H7 (cell line): ENCODE results near the gene FAM50A. TPM values are rescaled to one million over a fixed set of nuclear protein-coding genes. Genes with fewer than 3 reads are reported as not detected.

ENCODE experiments used
- DNase-seq: peaks from one replicate; pipeline ENCODE4 v3.0.0; 2012
- H3K27me3 ChIP-seq: 2 replicates; pipeline ENCODE4 v1.6.0; 2011; ENCODE audit warnings: mild to moderate bottlenecking, low read length; ENCODE audit not compliant: control insufficient read depth, insufficient read depth
- H3K36me3 ChIP-seq: replicated peaks from 2 replicates; pipeline ENCODE4 v1.5.1; 2011; ENCODE audit warnings: low read length; ENCODE audit not compliant: control insufficient read depth, insufficient read depth
- H3K4me3 ChIP-seq: 2 replicates; pipeline ENCODE4 v1.5.1; 2011; ENCODE audit warnings: low read depth, mild to moderate bottlenecking, control low read depth, low read length, moderate library complexity; ENCODE audit not compliant: insufficient read depth
- total RNA-seq: library from RNA; depleted of rRNA; stranded (reverse); fragments of >200 nt; shearing (Covaris generic); gene quantifications from 2 replicates; pipeline ENCODE4 v1.2.3, GENCODE V29; 2014

The FAM50A gene
- total RNA-seq, 1 experiment from 2014 or later = 44.0 TPM

GRCh38 chrX:154403858-154404257, 40.1 kb upstream of the FAM50A start:
- DNase-seq = no peak
- no peak overlapping the region for H3K4me3 ChIP-seq
- H3K27me3 ChIP-seq = no peaks in the 10 kb centered on the region
- peaks cover 14% of the 10 kb centered on the region for H3K36me3 ChIP-seq

GRCh38 chrX:154404625-154405192, 39.2 kb upstream of the FAM50A start:
- Histone ChIP-seq H3K27me3 (no peaks in the 10 kb centered on the region), H3K36me3 (peaks cover 7% of the 10 kb centered on the region), H3K4me3 (no peak overlapping the region)
- no peak for DNase-seq

- Histone ChIP-seq H3K27me3 (no peaks in the 10 kb centered on the region), H3K4me3 (peak overlapping the region; percentile 31)
Observed at GRCh38 chrX:154408659-154409221, 35.2 kb upstream of the FAM50A start.

GRCh38 chrX:154409222-154409871, 34.6 kb upstream of the FAM50A start, which contains the start of gene DNASE1L1:
DNASE1L1 (minus strand) TSS chrX:154409254; CDS start chrX:154405568, 3,686 bp downstream.
- H3K27me3 ChIP-seq = no peaks in the 10 kb centered on the region
- DNase-seq = peak; percentile 92
- H3K36me3 ChIP-seq = no peaks in the 10 kb centered on the region; the same call in 1 of the 2 replicates
- H3K4me3 ChIP-seq = peak within 1 kb of the TSS; percentile 31

More at GRCh38 chrX:154408659-154409221, 35.2 kb upstream of the FAM50A start:
- no peaks in the 10 kb centered on the region; the same call in 1 of the 2 replicates for H3K36me3 ChIP-seq
- no peak for DNase-seq

- H3K36me3 ChIP-seq = no peaks in the 10 kb centered on the region; the same call in 1 of the 2 replicates
- peak; percentile 89 for DNase-seq
- peak overlapping the region; percentile 77 for H3K4me3 ChIP-seq
- H3K27me3 ChIP-seq = no peaks in the 10 kb centered on the region
Observed at GRCh38 chrX:154411981-154412340, 32.0 kb upstream of the FAM50A start.

- no peaks in the 10 kb centered on the region; the same call in 1 of the 2 replicates for H3K36me3 ChIP-seq
- H3K27me3 ChIP-seq = no peaks in the 10 kb centered on the region
- no peak for DNase-seq
- peak overlapping the region; percentile 77 for H3K4me3 ChIP-seq
Observed at GRCh38 chrX:154412468-154412867, 31.5 kb upstream of the FAM50A start.

- no peak for DNase-seq
- no peaks in the 10 kb centered on the region; the same call in 1 of the 2 replicates for H3K36me3 ChIP-seq
- no peak overlapping the region for H3K4me3 ChIP-seq
- H3K27me3 ChIP-seq = no peaks in the 10 kb centered on the region
Observed at GRCh38 chrX:154413142-154413541, 30.8 kb upstream of the FAM50A start.

GRCh38 chrX:154417157-154417556, 26.8 kb upstream of the FAM50A start:
- H3K36me3 ChIP-seq = no peaks in the 10 kb centered on the region; the same call in 1 of the 2 replicates
- no peaks in the 10 kb centered on the region for H3K27me3 ChIP-seq
- H3K4me3 ChIP-seq = no peak overlapping the region
- DNase-seq = no peak

GRCh38 chrX:154419189-154419588, 24.8 kb upstream of the FAM50A start:
- DNase-seq = no peak
- Histone ChIP-seq H3K27me3 (no peaks in the 10 kb centered on the region), H3K36me3 (no peaks in the 10 kb centered on the region; the same call in 1 of the 2 replicates), H3K4me3 (no peak overlapping the region)

GRCh38 chrX:154419688-154420401, 24.1 kb upstream of the FAM50A start:
- Histone ChIP-seq H3K36me3 (no peaks in the 10 kb centered on the region; the same call in 1 of the 2 replicates), H3K27me3 (no peaks in the 10 kb centered on the region), H3K4me3 (no peak overlapping the region)
- no peak for DNase-seq

- Histone ChIP-seq H3K4me3 (no peak overlapping the region), H3K27me3 (no peaks in the 10 kb centered on the region)
Observed at GRCh38 chrX:154420402-154420756, 23.6 kb upstream of the FAM50A start.

GRCh38 chrX:154426916-154427770, 16.8 kb upstream of the FAM50A start:
- no peaks in the 10 kb centered on the region for H3K36me3 ChIP-seq
- no peak for DNase-seq
- H3K27me3 ChIP-seq = no peaks in the 10 kb centered on the region
- no peak overlapping the region for H3K4me3 ChIP-seq

More at GRCh38 chrX:154420402-154420756, 23.6 kb upstream of the FAM50A start:
- DNase-seq = no peak
- H3K36me3 ChIP-seq = no peaks in the 10 kb centered on the region; the same call in 1 of the 2 replicates

GRCh38 chrX:154428176-154429171, 15.5 kb upstream of the FAM50A start, which contains the start of gene ATP6AP1:
ATP6AP1 (plus strand) TSS chrX:154428677; CDS start chrX:154428693, 16 bp downstream.
- H3K4me3 ChIP-seq = peak within 1 kb of the TSS; percentile 57
- peak; percentile 96 for DNase-seq
- H3K27me3 ChIP-seq = no peaks in the 10 kb centered on the region
- H3K36me3 ChIP-seq = no peaks in the 10 kb centered on the region; the same call in 1 of the 2 replicates
